Dendritic cell treated with granulocyte-macrophage colony-stimulating factor and Interleukin-4, amounts not matched to agents 40 ng/mL and 50 ng/mL, for 4 days (primary cell): Measurements from ENCODE around the gene CELSR1.

Source experiments
- H3K27ac Mint-ChIP-seq: one replicate; pipeline ENCODE4 v1.8.0; 2022; ENCODE audit warnings: mild to moderate bottlenecking, mixed read lengths
- H3K27me3 Mint-ChIP-seq: one replicate; pipeline ENCODE4 v1.8.0; 2022; ENCODE audit warnings: mild to moderate bottlenecking, mixed read lengths
- H3K36me3 Mint-ChIP-seq: one replicate; pipeline ENCODE4 v1.8.0; 2022; ENCODE audit warnings: low read depth, mixed read lengths
- H3K4me1 Mint-ChIP-seq: one replicate; pipeline ENCODE4 v1.8.0; 2022; ENCODE audit warnings: low read depth, mixed read lengths
- H3K4me3 Mint-ChIP-seq: one replicate; pipeline ENCODE4 v1.8.0; 2022; ENCODE audit warnings: mild to moderate bottlenecking, moderate library complexity, mixed read lengths
- H3K9me3 Mint-ChIP-seq: one replicate; pipeline ENCODE4 v1.8.0; 2022; ENCODE audit warnings: mixed read lengths
- intact Hi-C: fragments of 100-400 bp; cut with micrococcal nuclease; formaldehyde crosslinking; loops from one replicate; pipeline ENCODE4 v1.15.0; 2022

Gene CELSR1

GRCh38 chr22:46358766-46359165 is 178.7 kb downstream of the CELSR1 start:
- intact Hi-C loops = no loop called here
- H3K9me3 Mint-ChIP-seq = no peaks in the 10 kb centered on the region
- H3K27me3 Mint-ChIP-seq = peaks cover 5% of the 10 kb centered on the region
- peaks cover 56% of the 10 kb centered on the region for H3K36me3 Mint-ChIP-seq
- no peaks in the 10 kb centered on the region for H3K4me1 Mint-ChIP-seq
- H3K4me3 Mint-ChIP-seq = no peak overlapping the region
- no peak overlapping the region for H3K27ac Mint-ChIP-seq

- intact Hi-C loops = no loop called here
- no peak overlapping the region for H3K4me3 Mint-ChIP-seq
- no peaks in the 10 kb centered on the region for H3K4me1 Mint-ChIP-seq
- peaks cover 5% of the 10 kb centered on the region for H3K27me3 Mint-ChIP-seq
- H3K9me3 Mint-ChIP-seq = no peaks in the 10 kb centered on the region
- peaks cover 65% of the 10 kb centered on the region for H3K36me3 Mint-ChIP-seq
- H3K27ac Mint-ChIP-seq = no peak overlapping the region
These were observed 179.5 kb downstream of the CELSR1 start for GRCh38 chr22:46357711-46358520.

- Mint-ChIP-seq H3K4me3 (no peak overlapping the region), H3K4me1 (no peaks in the 10 kb centered on the region), H3K27me3 (no peaks in the 10 kb centered on the region), H3K36me3 (peaks cover 76% of the 10 kb centered on the region), H3K9me3 (no peaks in the 10 kb centered on the region), H3K27ac (no peak overlapping the region)
- intact Hi-C loops = no loop called here
These were observed 180.6 kb downstream of the CELSR1 start for GRCh38 chr22:46356496-46357480.

DNA sequence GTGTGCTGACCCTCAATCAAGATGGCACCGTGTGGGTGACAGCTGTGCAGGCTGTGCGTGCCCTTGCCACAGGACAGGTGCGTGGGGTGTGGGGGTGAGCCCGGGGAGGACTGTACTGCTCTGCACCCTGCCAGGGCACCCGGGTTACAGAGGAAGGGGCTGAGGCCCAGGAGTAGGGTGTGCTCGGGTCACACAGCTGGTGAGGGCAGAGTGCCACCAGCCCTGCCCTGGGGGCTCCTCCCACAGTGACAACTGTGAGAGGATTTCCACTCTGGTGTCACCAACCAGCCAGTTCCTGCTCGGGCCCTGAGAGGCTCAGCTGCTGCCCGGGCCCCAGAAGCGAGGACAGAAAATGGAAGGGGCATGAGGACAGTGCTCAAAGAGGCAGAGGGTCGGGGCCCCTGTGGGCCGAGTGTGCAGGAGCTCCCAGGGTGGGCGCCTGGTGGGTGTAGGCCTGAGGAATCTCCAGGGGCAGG is 181.4 kb downstream of the CELSR1 start:
- intact Hi-C loops = no loop called here
- H3K27ac Mint-ChIP-seq = no peak overlapping the region
- no peaks in the 10 kb centered on the region for H3K4me1 Mint-ChIP-seq
- H3K4me3 Mint-ChIP-seq = no peak overlapping the region
- H3K27me3 Mint-ChIP-seq = no peaks in the 10 kb centered on the region
- no peaks in the 10 kb centered on the region for H3K9me3 Mint-ChIP-seq
- peaks cover 83% of the 10 kb centered on the region for H3K36me3 Mint-ChIP-seq

GRCh38 chr22:46355369-46355995 is 181.9 kb downstream of the CELSR1 start:
- intact Hi-C loops = no loop called here
- Mint-ChIP-seq H3K27ac (no peak overlapping the region), H3K9me3 (no peaks in the 10 kb centered on the region), H3K4me1 (no peaks in the 10 kb centered on the region), H3K36me3 (peaks cover 89% of the 10 kb centered on the region), H3K4me3 (no peak overlapping the region), H3K27me3 (no peaks in the 10 kb centered on the region)

DNA sequence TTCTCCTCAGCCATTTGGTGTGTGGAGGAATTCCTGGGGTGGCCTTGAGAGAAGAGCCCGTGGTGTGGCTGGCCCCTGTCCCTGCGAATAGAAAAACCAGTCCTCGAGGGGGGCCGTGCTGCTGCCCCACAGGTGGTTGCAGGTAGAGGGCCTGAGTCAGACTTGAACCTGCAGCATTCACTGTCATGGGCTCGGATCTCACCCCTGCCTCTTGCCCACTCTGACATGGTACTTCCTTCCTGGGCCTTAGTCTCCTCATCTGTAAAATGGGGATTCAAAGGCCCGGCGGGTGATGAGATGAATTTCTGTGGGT is 182.5 kb downstream of the CELSR1 start:
- Mint-ChIP-seq H3K27ac (no peak overlapping the region), H3K4me3 (no peak overlapping the region), H3K36me3 (peaks cover 94% of the 10 kb centered on the region), H3K9me3 (no peaks in the 10 kb centered on the region), H3K4me1 (no peaks in the 10 kb centered on the region), H3K27me3 (no peaks in the 10 kb centered on the region)
- intact Hi-C loops = no loop called here

- intact Hi-C loops = no loop called here
- Mint-ChIP-seq H3K27me3 (no peaks in the 10 kb centered on the region), H3K9me3 (no peaks in the 10 kb centered on the region), H3K36me3 (peaks cover 100% of the 10 kb centered on the region), H3K4me1 (no peaks in the 10 kb centered on the region), H3K4me3 (no peak overlapping the region), H3K27ac (no peak overlapping the region)
These were observed 183.0 kb downstream of the CELSR1 start for GRCh38 chr22:46354176-46354992.

- H3K36me3 Mint-ChIP-seq = peaks cover 100% of the 10 kb centered on the region
- intact Hi-C loops = no loop called here
- no peaks in the 10 kb centered on the region for H3K27me3 Mint-ChIP-seq
- H3K4me3 Mint-ChIP-seq = no peak overlapping the region
- no peaks in the 10 kb centered on the region for H3K9me3 Mint-ChIP-seq
- H3K27ac Mint-ChIP-seq = no peak overlapping the region
- no peaks in the 10 kb centered on the region for H3K4me1 Mint-ChIP-seq
These were observed 183.8 kb downstream of the CELSR1 start for GRCh38 chr22:46353483-46354105.

- Mint-ChIP-seq H3K9me3 (no peaks in the 10 kb centered on the region), H3K36me3 (peaks cover 100% of the 10 kb centered on the region), H3K4me1 (no peaks in the 10 kb centered on the region), H3K27ac (no peak overlapping the region), H3K4me3 (no peak overlapping the region), H3K27me3 (no peaks in the 10 kb centered on the region)
- intact Hi-C loops = no loop called here
These were observed 184.6 kb downstream of the CELSR1 start for GRCh38 chr22:46352691-46353386.

DNA sequence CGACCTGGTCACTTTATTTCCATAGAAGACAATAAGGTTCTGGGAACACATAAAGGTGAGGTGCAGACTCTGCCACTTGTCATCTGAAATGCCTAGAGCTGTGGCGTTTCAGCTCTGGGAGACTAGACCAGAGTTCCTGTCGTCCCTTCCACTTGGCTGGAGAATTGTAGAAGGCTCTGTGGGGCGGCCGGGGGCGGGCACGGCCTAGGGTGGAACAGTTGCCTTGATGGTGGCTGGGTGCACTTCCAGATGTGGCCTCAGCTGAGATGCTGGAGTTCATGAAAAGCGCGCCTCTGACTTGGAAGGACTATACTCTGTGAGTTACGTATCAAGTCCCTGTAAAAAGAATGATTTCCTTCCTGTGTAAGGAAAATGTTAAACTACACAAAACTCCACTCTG is 185.1 kb downstream of the CELSR1 start:
- no peak overlapping the region for H3K27ac Mint-ChIP-seq
- no peaks in the 10 kb centered on the region for H3K9me3 Mint-ChIP-seq
- no peak overlapping the region for H3K4me3 Mint-ChIP-seq
- intact Hi-C loops = no loop called here
- no peaks in the 10 kb centered on the region for H3K4me1 Mint-ChIP-seq
- H3K27me3 Mint-ChIP-seq = no peaks in the 10 kb centered on the region
- peaks cover 100% of the 10 kb centered on the region for H3K36me3 Mint-ChIP-seq

DNA sequence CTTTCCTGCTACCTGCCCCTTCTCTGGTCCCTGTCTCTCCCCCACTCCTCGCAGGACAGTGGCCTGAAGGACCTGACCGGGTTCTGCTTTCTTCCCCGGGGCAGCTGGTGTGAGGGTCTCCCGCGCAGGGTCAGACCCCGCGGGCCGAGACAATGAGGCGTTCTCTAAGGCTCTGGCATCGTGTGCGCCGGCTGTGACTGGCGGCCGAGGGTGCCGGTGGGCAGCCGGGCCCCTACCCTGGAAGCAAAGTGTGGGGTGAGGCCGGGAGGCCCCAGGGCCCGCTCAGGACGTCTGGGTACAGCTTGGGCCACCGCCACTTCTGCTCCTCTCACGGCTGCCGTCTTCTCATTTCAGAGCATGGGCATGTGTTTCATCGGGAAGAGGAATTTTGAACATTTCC is 185.7 kb downstream of the CELSR1 start:
- H3K36me3 Mint-ChIP-seq = peaks cover 100% of the 10 kb centered on the region
- H3K4me1 Mint-ChIP-seq = no peaks in the 10 kb centered on the region
- no peak overlapping the region for H3K4me3 Mint-ChIP-seq
- intact Hi-C loops = no loop called here
- H3K9me3 Mint-ChIP-seq = no peaks in the 10 kb centered on the region
- no peak overlapping the region for H3K27ac Mint-ChIP-seq
- H3K27me3 Mint-ChIP-seq = no peaks in the 10 kb centered on the region

DNA sequence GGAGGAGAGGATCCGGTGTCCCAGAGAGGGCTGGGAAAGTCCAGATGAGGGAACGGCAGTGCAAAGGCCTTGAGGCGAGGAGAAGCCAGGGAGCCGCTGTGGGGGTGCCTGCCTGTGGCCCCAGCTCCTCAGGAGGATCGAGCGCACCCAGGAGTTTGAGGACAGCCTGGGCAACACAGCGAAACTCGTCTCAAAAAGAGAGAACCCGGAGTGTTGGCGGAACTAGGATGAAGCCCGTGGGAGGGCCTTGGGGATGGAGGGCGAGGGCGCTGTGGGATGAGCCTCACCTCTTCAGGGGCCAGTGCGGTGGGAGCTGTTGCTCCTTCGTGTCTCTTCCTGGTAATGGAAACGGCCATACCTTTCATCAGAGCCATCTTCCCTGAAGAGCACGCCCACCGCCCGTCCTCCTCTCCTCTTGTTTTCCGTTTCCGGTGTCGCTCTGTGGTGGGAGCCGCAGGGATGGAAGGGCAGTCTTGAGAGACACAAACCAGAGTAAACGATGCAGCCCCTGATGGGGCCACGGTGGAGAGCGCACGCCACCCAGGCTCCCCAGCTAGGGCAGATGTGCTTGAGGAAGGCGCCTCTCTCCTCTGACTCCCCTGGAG is 186.2 kb downstream of the CELSR1 start:
- H3K27ac Mint-ChIP-seq = no peak overlapping the region
- H3K36me3 Mint-ChIP-seq = peaks cover 100% of the 10 kb centered on the region
- H3K9me3 Mint-ChIP-seq = no peaks in the 10 kb centered on the region
- no peaks in the 10 kb centered on the region for H3K4me1 Mint-ChIP-seq
- intact Hi-C loops = no loop called here
- H3K4me3 Mint-ChIP-seq = no peak overlapping the region
- H3K27me3 Mint-ChIP-seq = no peaks in the 10 kb centered on the region
